Nephron (organoid): ENCODE results near the gene MAP4K4.

Experiments used
- H3K27ac Mint-ChIP-seq, 3 experiments: 2 replicates each; pipeline ENCODE4 v1.8.0; 2020; ENCODE audit warnings: mixed read lengths in 3 of 3, mild to moderate bottlenecking in 2 of 3, moderate library complexity in 1 of 3
- H3K27me3 Mint-ChIP-seq: 2 replicates; pipeline ENCODE4 v1.8.0; 2021; ENCODE audit warnings: low read depth, mild to moderate bottlenecking, moderate library complexity, mixed read lengths
- H3K36me3 Mint-ChIP-seq: 2 replicates; pipeline ENCODE4 v1.8.0; 2020; ENCODE audit warnings: low read depth, mixed read lengths
- H3K4me1 Mint-ChIP-seq: 2 replicates; pipeline ENCODE4 v1.8.0; 2020; ENCODE audit warnings: mixed read lengths
- H3K4me3 Mint-ChIP-seq, 3 experiments: 2 replicates each; pipeline ENCODE4 v1.8.0; 2020; ENCODE audit warnings: mild to moderate bottlenecking in 3 of 3, mixed read lengths in 3 of 3, moderate library complexity in 2 of 3
- H3K9me3 Mint-ChIP-seq: 2 replicates; pipeline ENCODE4 v1.8.0; 2020; ENCODE audit warnings: mixed read lengths
- CTCF ChIP-seq, 3 experiments: fragments of 200-600 bp; sonication (generic); IDR thresholded peaks; one replicate each; pipeline ENCODE4 v1.5.0; 2021; ENCODE audit warnings: antibody characterized with exemption in 3 of 3; ENCODE audit not compliant: unreplicated experiment in 3 of 3

The MAP4K4 gene

GRCh38 chr2:101710471-101711318 is 13.2 kb downstream of the MAP4K4 start:
- TF ChIP-seq CTCF (IDR thresholded peaks at IDR 0.05; ENCODE audit: unreplicated experiment in 3 of 3) = no peak
- no peaks in the 10 kb centered on the region for H3K9me3 Mint-ChIP-seq
- H3K4me3 Mint-ChIP-seq = no peak overlapping the region
- peak overlapping the region in 1 of 3 experiments; percentile 14 for H3K27ac Mint-ChIP-seq
- no peaks in the 10 kb centered on the region for H3K27me3 Mint-ChIP-seq
- H3K4me1 Mint-ChIP-seq = peaks cover 47% of the 10 kb centered on the region
- peaks cover 19% of the 10 kb centered on the region for H3K36me3 Mint-ChIP-seq

DNA sequence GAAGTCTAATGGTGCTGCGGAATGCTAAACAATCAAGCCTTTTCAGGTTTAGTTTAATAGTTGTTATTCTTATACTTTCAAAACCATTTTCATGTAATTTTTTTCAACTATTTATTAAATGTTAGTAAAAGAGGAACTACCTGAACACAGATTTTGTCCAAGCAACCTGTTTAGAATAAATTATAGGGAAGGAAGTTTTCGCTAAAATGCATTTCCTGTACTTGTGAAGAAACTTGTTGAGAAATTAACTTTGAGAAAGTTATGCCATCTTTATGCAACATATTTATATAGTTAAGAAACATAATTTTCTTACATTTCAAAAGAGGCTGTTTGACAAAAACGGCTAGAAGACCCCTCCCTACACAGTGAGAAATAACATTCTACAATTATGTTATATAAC is 16.6 kb downstream of the MAP4K4 start:
- Mint-ChIP-seq H3K27me3 (no peaks in the 10 kb centered on the region), H3K36me3 (peaks cover 29% of the 10 kb centered on the region), H3K27ac (peak overlapping the region in 1 of 3 experiments; percentile 24), H3K4me1 (peaks cover 46% of the 10 kb centered on the region), H3K4me3 (no peak overlapping the region), H3K9me3 (no peaks in the 10 kb centered on the region)
- no peak for TF ChIP-seq CTCF (IDR thresholded peaks at IDR 0.05; ENCODE audit: unreplicated experiment in 3 of 3)

GRCh38 chr2:101717071-101717845 is 19.8 kb downstream of the MAP4K4 start:
- peaks cover 39% of the 10 kb centered on the region for H3K4me1 Mint-ChIP-seq
- no peak for TF ChIP-seq CTCF (IDR thresholded peaks at IDR 0.05; ENCODE audit: unreplicated experiment in 3 of 3)

DNA sequence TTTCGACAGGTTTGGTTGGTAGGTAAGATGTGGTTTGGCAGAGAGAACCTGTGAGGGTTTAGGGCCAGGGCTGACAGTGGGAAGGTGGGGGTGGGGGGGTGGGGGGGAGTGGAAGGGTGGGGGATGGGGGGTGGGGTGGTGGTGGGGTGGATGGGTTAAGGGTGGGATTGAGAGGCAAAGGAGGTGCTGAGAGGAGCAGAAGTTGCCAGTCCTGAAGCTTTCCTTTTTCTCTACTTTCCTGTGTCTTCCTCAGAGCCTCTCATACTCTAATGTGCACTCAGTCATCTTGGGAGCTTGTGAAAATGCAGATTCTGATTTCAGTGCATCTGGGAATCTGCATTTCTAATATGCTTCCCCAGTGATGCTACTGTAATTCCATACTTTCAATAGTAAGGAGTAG is 21.0 kb downstream of the MAP4K4 start:
- H3K9me3 Mint-ChIP-seq = no peaks in the 10 kb centered on the region
- H3K36me3 Mint-ChIP-seq = peaks cover 49% of the 10 kb centered on the region
- H3K27me3 Mint-ChIP-seq = no peaks in the 10 kb centered on the region
- TF ChIP-seq CTCF (IDR thresholded peaks at IDR 0.05; ENCODE audit: unreplicated experiment in 3 of 3) = no peak
- no peak overlapping the region for H3K4me3 Mint-ChIP-seq
- H3K27ac Mint-ChIP-seq = peak overlapping the region in 1 of 3 experiments; percentile 33
- H3K4me1 Mint-ChIP-seq = peaks cover 48% of the 10 kb centered on the region

More at GRCh38 chr2:101717071-101717845, 19.8 kb downstream of the MAP4K4 start:
- Mint-ChIP-seq H3K27ac (peak overlapping the region in 1 of 3 experiments; percentile 3), H3K27me3 (no peaks in the 10 kb centered on the region), H3K36me3 (peaks cover 40% of the 10 kb centered on the region), H3K9me3 (no peaks in the 10 kb centered on the region), H3K4me3 (no peak overlapping the region)

DNA sequence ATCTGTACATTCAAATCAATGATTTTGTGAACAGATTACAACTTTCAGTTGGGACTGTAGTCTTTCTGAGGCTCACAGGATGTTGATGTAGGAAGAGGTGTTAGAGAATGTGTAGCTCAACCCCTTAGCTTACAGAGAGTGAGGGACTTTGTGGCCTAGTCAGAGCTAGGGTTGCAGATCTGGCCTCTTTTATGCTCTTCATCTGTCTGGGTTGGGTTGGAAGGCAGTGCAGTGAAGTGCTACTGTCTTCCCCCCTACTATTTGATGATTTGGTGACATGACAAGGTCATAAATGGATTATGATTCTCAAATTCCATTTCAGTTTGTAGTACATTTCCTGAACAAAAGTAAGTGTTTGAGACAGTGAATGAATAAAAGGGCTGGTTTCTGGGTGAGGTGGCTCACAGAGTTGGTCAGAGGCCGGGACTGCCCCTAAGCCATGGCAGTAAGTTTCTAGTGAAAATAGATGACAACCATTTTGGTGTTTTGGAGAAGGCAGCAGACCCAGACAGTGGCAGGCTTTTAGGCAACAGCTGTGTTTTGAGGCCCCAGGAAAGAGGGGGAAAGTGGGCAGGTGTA is 21.6 kb downstream of the MAP4K4 start:
- Mint-ChIP-seq H3K27ac (peak overlapping the region in 1 of 3 experiments; percentile 33), H3K36me3 (peaks cover 52% of the 10 kb centered on the region), H3K27me3 (no peaks in the 10 kb centered on the region), H3K9me3 (no peaks in the 10 kb centered on the region), H3K4me3 (no peak overlapping the region), H3K4me1 (peaks cover 50% of the 10 kb centered on the region)
- TF ChIP-seq CTCF (IDR thresholded peaks at IDR 0.05; ENCODE audit: unreplicated experiment in 3 of 3) = no peak
